Globus pallidus (tissue), 1 donor: Measurements from ENCODE around the gene S100A8.
"Not testable (repeated sequence)": the region's sequence is repeated elsewhere in the genome, so short reads cannot be mapped to it uniquely, and the experiment has no call there.

ENCODE experiments used
- DNase-seq: peaks from one replicate; pipeline ENCODE4 v3.0.0-alpha.2; 2015; ENCODE audit warnings: low spot score

Gene S100A8

GRCh38 chr1:153347856-153348255 is 43.0 kb downstream of the S100A8 start:
- DNase-seq: no peak

- DNase-seq: not testable (repeated sequence)
Observed at GRCh38 chr1:153347049-153347448, 43.8 kb downstream of the S100A8 start.

GRCh38 chr1:153346077-153346723 is 44.7 kb downstream of the S100A8 start:
- DNase-seq: no peak

- DNase-seq: no peak
Observed at GRCh38 chr1:153345187-153346076, 45.4 kb downstream of the S100A8 start.

- no peak for DNase-seq
Observed at GRCh38 chr1:153344718-153345025, 46.2 kb downstream of the S100A8 start.

DNA sequence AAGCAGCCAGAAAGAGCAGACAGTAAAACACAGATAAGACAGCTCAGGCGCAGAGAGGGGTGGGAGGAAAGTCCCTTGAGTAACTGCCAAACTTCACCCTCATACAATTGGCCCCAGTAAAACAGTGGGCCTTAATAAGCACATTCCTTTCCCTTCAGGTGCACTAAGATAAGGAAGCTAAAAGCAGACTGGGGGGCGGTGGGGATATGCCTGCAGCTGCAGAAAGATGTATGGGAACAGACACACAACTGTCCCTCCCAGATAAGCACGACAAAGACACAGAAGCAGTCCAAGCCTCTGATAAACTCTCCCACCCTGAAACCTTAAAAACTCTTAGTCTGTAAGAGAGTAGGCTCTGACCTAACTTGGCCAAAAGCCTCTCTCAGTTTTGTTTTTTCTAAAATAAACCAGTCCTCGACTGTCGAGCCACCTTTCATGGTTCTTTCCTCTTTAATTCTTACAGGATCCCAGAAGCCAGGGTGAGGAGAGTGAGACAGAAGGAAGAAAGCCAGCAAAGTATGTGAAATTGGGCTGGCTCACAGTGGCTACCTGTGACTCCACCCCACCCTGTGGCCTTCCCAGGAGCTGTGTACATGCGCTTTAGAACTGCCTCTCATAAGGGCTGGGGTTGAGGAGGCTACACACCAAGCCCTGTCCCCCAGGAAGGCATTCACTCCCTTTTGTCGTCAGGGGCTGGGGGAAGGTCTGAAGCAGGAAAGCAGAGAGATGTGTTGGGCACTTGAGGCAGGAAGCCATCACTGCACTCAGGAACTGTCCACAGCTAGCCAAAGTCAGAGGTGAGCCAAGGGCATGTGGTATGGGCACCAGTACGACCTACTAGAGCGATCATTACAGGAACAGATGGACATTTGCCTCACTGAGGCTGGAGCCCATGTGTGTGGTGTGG is 46.8 kb downstream of the S100A8 start:
- no peak for DNase-seq

DNA sequence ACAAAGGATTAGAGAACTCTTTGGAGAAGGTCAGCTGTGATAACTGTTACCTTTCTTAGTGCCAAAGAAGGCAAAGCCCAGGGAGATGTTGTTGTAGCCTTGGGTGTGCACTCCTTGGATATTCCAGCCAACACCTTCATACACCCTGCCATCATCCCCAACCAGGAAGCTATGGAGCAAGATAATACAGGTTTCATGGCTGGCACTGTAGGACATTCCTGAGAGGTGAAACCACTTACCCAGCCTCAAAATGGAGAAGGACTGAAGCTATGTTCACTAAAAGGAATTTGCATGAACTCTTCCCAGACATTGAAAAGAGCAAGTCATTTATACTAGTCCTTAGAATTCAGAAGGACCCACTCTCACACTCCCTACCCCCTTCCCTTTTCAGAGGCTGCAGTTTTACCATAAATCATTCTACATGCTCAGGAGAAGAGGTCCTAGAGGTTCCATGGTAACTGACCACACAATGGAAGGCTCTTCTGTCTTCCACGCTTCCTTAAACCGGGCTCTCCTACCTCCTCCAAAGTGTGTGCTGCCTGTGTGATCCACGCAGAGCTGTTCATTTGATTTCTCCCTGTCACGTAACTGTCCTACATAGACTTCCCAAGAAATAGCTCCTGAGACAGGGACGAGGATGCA is 47.7 kb downstream of the S100A8 start:
- DNase-seq: no peak

- no peak for DNase-seq
Observed at GRCh38 chr1:153342178-153342577, 48.7 kb downstream of the S100A8 start.

GRCh38 chr1:153341431-153341934 is 49.4 kb downstream of the S100A8 start:
- no peak for DNase-seq

DNA sequence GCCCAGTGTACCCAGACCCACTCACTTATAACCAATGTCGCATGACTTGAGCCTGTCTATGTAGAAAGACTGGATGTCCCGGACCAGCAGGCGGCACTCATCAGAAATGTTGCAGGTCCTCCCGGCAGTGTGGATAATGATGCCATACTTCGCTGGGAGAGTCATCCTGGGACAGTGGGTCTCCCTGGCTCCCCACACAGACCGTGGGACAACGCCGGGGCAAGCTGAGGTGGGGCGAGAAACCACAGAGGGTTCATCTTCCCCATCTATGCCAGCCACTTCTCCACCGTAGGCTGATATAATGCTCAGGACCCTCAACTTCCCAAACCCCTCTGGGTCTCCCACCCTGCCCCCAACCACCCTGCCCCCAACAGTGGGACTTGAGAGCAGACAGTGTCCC is 50.5 kb downstream of the S100A8 start:
- no peak for DNase-seq
